ENCODE results near the gene RFX6. TPM values are rescaled to one million over a fixed set of nuclear protein-coding genes. Genes with fewer than 3 reads are reported as not detected.

RFX6 gene
- total RNA-seq, 2 donors from 2014 or later: 0.66 to 1.6 TPM

GRCh38 chr6:116945809-116946208, 68.8 kb downstream of the RFX6 start:
- no peak for DNase-seq
- no peak overlapping the region for H3K4me3 ChIP-seq
- TF ChIP-seq CTCF (IDR thresholded peaks at IDR 0.05) (no peak), POLR2A (IDR thresholded peaks at IDR 0.05) (no peak)
- peaks cover 12% of the 10 kb centered on the region for H3K4me1 ChIP-seq
- H3K36me3 ChIP-seq (replicated peaks in 1 of 2; ENCODE audit: insufficient read depth in 1 of 2, low read depth in 2 of 2): no peaks in the 10 kb centered on the region
- 88 to 89% methylated on average over 5 of the region's 5 CpGs for WGBS, 2 donors
- intact Hi-C loops (cut with DNase I): no loop called here
- no peaks in the 10 kb centered on the region for H3K27me3 ChIP-seq
- no peak for ATAC-seq
- no peak overlapping the region for H3K27ac ChIP-seq
- H3K9me3 ChIP-seq: no peaks in the 10 kb centered on the region

GRCh38 chr6:116948533-116949304, 71.7 kb downstream of the RFX6 start:
- Histone ChIP-seq H3K4me1 (peaks cover 12% of the 10 kb centered on the region), H3K27ac (peak overlapping the region in 1 of 4 donors; percentile 6), H3K27me3 (no peaks in the 10 kb centered on the region), H3K36me3 (replicated peaks in 1 of 2; ENCODE audit: insufficient read depth in 1 of 2, low read depth in 2 of 2) (no peaks in the 10 kb centered on the region), H3K9me3 (no peaks in the 10 kb centered on the region), H3K4me3 (no peak overlapping the region)
- ATAC-seq (peak; percentile 86), DNase-seq (peak in 2 of 4 donors; percentile 10 to 12)
- no peak for TF ChIP-seq CTCF (IDR thresholded peaks at IDR 0.05)
- 7 to 25% methylated on average over 1 of the region's 1 CpG for WGBS, 2 donors
- intact Hi-C loops (cut with DNase I): no loop called here

DNA sequence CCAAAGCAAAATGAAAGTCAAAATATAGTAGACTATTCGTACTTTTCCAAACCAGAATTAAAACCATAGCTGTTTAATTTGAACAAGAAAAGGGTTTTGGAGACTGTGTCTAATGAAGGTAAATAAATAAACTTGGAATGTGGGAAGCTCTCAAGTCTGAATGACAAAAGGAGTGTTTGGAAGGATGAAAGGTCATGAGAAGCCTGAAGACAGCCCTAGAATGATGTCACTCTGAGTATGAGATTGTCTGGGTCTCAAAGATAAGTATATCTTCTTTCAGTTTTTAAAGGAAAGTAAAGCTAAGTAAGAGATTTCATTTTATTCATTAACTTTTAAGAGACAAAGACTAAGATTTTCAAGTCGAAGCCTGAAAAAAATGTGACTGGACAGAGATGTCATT, 72.9 kb downstream of the RFX6 start:
- Histone ChIP-seq H3K27ac (no peak overlapping the region), H3K9me3 (no peaks in the 10 kb centered on the region), H3K4me3 (no peak overlapping the region), H3K4me1 (peaks cover 13% of the 10 kb centered on the region), H3K36me3 (replicated peaks in 1 of 2; ENCODE audit: insufficient read depth in 1 of 2, low read depth in 2 of 2) (no peaks in the 10 kb centered on the region), H3K27me3 (no peaks in the 10 kb centered on the region)
- 58 to 59% methylated on average over 2 of the region's 2 CpGs for WGBS, 2 donors
- DNase-seq: no peak
- TF ChIP-seq CTCF (IDR thresholded peaks at IDR 0.05) (no peak), POLR2A (IDR thresholded peaks at IDR 0.05) (no peak)
- no peak for ATAC-seq
- intact Hi-C loops (cut with DNase I): no loop called here

DNA sequence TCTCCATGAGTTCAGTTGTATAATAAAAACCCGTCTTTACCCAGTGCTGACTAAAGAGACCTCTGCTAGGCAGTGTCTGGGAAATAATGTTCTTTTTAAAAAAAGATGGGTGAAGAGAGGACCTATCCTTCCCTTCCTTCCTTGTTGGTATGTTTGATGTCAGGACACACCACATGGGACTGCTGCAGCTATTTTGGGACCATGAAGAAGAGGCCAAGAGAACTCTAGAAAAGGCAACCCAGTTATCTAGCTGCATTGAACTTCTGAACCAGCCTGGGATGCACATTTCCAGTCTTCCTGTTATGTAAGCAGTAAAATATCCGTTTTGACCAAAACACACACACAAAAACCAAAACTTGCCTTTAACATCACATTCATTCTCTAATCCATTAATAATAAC, 77.3 kb downstream of the RFX6 start:
- Histone ChIP-seq H3K27me3 (no peaks in the 10 kb centered on the region), H3K27ac (no peak overlapping the region), H3K4me3 (no peak overlapping the region), H3K4me1 (peaks cover 13% of the 10 kb centered on the region), H3K36me3 (replicated peaks in 1 of 2; ENCODE audit: insufficient read depth in 1 of 2, low read depth in 2 of 2) (no peaks in the 10 kb centered on the region), H3K9me3 (no peaks in the 10 kb centered on the region)
- intact Hi-C loops (cut with DNase I): no loop called here
- ATAC-seq: no peak
- no peak for DNase-seq
- 8 to 10% methylated on average over 2 of the region's 2 CpGs for WGBS, 2 donors
- TF ChIP-seq CTCF (IDR thresholded peaks at IDR 0.05): no peak
- no peak for TF ChIP-seq POLR2A (IDR thresholded peaks at IDR 0.05)

GRCh38 chr6:116954938-116955337, 77.9 kb downstream of the RFX6 start:
- intact Hi-C loops (cut with DNase I): no loop called here
- ATAC-seq (peak; percentile 84), DNase-seq (peak; percentile 21 to 60 (median 48))
- TF ChIP-seq POLR2A (IDR thresholded peaks at IDR 0.05): no peak
- TF ChIP-seq CTCF (IDR thresholded peaks at IDR 0.05): no peak
- 12 to 19% methylated on average over 7 of the region's 7 CpGs for WGBS, 2 donors
- Histone ChIP-seq H3K36me3 (replicated peaks in 1 of 2; ENCODE audit: insufficient read depth in 1 of 2, low read depth in 2 of 2) (no peaks in the 10 kb centered on the region), H3K9me3 (no peaks in the 10 kb centered on the region), H3K4me3 (no peak overlapping the region), H3K4me1 (peaks cover 13% of the 10 kb centered on the region), H3K27me3 (no peaks in the 10 kb centered on the region), H3K27ac (peak overlapping the region in 1 of 4 donors; percentile 15)

Measured in body of pancreas (tissue), 4 donors.